Pancreas (tissue), 10 donors: ENCODE measurements around the gene OR51G2. TPM values are rescaled to one million over a fixed set of nuclear protein-coding genes. Genes with fewer than 3 reads are reported as not detected.

ENCODE experiments used
- ATAC-seq, 4 donors: fragments of 200-7000 bp; cut with Tn5 transposase; one replicate each; pipeline versions ENCODE4 v1.8.0 to v1.9.1; 2020; ENCODE audit warnings: mild to moderate bottlenecking in 4 of 4, moderate library complexity in 4 of 4
- DNase-seq, 6 donors: peaks; one replicate each; pipeline ENCODE4 v3.0.0-alpha.2; 2020
- FAIRE-seq: peaks from 2 replicates; lab custom pipeline; 2012; peaks lifted over from hg19 to GRCh38; lab: Jason Lieb, UNC
- H3K27ac ChIP-seq, 4 donors: fragments of 200-600 bp; sonication (generic); 1 replicate in 3 of 4; 2 replicates in 1 of 4; pipeline versions ENCODE4 v1.5.0 to v1.8.0; 2020
- H3K27me3 ChIP-seq, 4 donors: fragments of 200-600 bp; one replicate each; pipeline ENCODE4 v1.8.0; 2021
- H3K36me3 ChIP-seq, 3 donors: fragments of 200-600 bp; sonication (generic) in 1 of 3; one replicate each; pipeline versions ENCODE4 v1.5.0 to v1.8.0; 2020 to 2021
- H3K4me1 ChIP-seq, 3 donors: fragments of 200-600 bp; one replicate each; pipeline ENCODE4 v1.8.0; 2021
- H3K4me3 ChIP-seq, 4 donors: fragments of 200-600 bp; sonication (generic) in 2 of 4; one replicate each; pipeline versions ENCODE4 v1.5.0 to v1.8.0; 2020 to 2021
- H3K9me3 ChIP-seq, 4 donors: fragments of 200-600 bp; one replicate each; pipeline ENCODE4 v1.8.0; 2021
- WGBS, 2 donors: extraction: QIAGEN DNeasy Blood & Tissue Kit; methylation state at CpG; one replicate each; pipeline ENCODE4 v1.1.7; 2013; 5-methylcytosine and 5-hydroxymethylcytosine counted together
- intact Hi-C, 3 donors: fragments of 100-400 bp; cut with DNase I; formaldehyde crosslinking; loops; one replicate each; pipeline versions ENCODE4 v1.11.1 to v1.14.2; 2022
- polyA plus RNA-seq, 2 donors: library from polyadenylated mRNA; stranded (reverse); fragments of 200-250 nt; gene quantifications; one replicate each; pipeline ENCODE4 v1.2.3, GENCODE V29; 2013
- total RNA-seq, 6 donors: library from RNA; stranded (reverse); fragmentation: NEBNext Ultra II Directional in 4 of 6; extraction: Animal tissue kit (Norgen Biotek cat#: 25700) in 4 of 6; gene quantifications; one replicate each; pipeline versions ENCODE4 v1.2.1 to v1.2.4, GENCODE V29; 2021 to 2023
- TF ChIP-seq, protein P1 (sequence below), 4 donors: fragments of 200-600 bp; sonication (generic) in 3 of 4; IDR thresholded peaks; one replicate each; pipeline versions ENCODE4 v1.5.0 to v1.8.0; 2021; ENCODE audit warnings: antibody characterized with exemption in 4 of 4
- donor health status: healthy with polysubstance abuse.
- donor health status: DM: no; HTN: no; CAD: no; lungs with moderate emphysema.
- donor health status: DM: no; HTN: no; CAD: no.
- donor health status: control.
- donor health status: control.
- donor health status: Bipolar disorder and iron deficiency.
- donor health status: DM: yes; HTN: yes; CAD: no.
- donor health status: DM: no; HTN: no; CAD: no.
- donor health status: DM: no; HTN: no; CAD: no.
- donor health status: DM: yes; HTN: yes; CAD: no.

The OR51G2 gene
- total and polyA plus RNA-seq, 8 donors: not detected

DNA sequence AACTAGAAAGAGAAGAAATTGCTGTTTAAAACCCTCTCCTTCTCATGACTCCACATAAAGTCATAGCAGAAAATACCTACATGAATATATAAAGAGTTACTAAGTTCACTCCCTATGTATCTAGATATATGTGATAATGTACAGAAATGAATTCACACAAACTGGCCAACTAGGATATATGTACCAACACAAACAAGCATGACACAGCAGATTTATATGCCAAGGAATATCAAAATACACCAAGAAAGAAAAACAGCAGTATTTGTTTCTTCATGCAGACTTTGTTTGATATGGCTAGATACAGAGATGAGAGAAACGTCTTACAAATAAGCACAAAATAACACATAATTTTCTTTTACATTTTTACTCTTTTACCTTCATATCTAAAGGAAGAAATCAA, 3.2 kb upstream of the OR51G2 start:
- ATAC-seq: no peak
- no peak for FAIRE-seq

DNA sequence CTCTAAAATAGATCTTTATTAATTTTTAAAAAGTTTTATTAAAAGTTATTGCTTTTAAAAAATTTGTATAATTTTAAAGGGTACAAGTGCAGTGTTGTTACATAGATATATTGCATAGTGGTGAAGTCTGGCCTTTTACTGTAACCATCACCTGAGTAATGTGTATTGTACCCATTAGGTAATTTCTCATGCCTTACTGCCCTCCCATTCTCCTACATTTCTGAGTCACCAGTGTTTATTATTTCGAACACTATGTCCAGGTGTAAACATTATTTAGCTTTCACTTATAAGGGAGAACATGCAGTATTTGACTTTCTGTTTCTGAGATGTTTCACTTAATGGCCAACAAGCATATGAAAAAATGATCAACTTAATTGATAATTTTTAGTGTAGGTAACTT, 2.6 kb upstream of the OR51G2 start:
- Histone ChIP-seq H3K36me3 (no peaks in the 10 kb centered on the region), H3K4me3 (no peak overlapping the region), H3K9me3 (no peaks in the 10 kb centered on the region), H3K27ac (no peak overlapping the region), H3K27me3 (no peaks in the 10 kb centered on the region), H3K4me1 (no peaks in the 10 kb centered on the region)
- TF ChIP-seq, protein P1, sequence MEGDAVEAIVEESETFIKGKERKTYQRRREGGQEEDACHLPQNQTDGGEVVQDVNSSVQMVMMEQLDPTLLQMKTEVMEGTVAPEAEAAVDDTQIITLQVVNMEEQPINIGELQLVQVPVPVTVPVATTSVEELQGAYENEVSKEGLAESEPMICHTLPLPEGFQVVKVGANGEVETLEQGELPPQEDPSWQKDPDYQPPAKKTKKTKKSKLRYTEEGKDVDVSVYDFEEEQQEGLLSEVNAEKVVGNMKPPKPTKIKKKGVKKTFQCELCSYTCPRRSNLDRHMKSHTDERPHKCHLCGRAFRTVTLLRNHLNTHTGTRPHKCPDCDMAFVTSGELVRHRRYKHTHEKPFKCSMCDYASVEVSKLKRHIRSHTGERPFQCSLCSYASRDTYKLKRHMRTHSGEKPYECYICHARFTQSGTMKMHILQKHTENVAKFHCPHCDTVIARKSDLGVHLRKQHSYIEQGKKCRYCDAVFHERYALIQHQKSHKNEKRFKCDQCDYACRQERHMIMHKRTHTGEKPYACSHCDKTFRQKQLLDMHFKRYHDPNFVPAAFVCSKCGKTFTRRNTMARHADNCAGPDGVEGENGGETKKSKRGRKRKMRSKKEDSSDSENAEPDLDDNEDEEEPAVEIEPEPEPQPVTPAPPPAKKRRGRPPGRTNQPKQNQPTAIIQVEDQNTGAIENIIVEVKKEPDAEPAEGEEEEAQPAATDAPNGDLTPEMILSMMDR (IDR thresholded peaks at IDR 0.05): no peak
- FAIRE-seq: no peak
- intact Hi-C loops: no loop called here
- DNase-seq: no peak
- WGBS, 2 donors: 61 to 80% methylated on average over 1 of the region's 1 CpG
- no peak for ATAC-seq

More for the DNA sequence above, 3.2 kb upstream of the OR51G2 start:
- TF ChIP-seq, protein P1 (IDR thresholded peaks at IDR 0.05): no peak
- intact Hi-C loops: no loop called here
- no peak for DNase-seq
- Histone ChIP-seq H3K27ac (no peak overlapping the region), H3K9me3 (no peaks in the 10 kb centered on the region), H3K27me3 (no peaks in the 10 kb centered on the region), H3K36me3 (no peaks in the 10 kb centered on the region), H3K4me1 (no peaks in the 10 kb centered on the region), H3K4me3 (no peak overlapping the region)
- WGBS, 2 donors: 27 to 38% methylated on average over 1 of the region's 1 CpG

DNA sequence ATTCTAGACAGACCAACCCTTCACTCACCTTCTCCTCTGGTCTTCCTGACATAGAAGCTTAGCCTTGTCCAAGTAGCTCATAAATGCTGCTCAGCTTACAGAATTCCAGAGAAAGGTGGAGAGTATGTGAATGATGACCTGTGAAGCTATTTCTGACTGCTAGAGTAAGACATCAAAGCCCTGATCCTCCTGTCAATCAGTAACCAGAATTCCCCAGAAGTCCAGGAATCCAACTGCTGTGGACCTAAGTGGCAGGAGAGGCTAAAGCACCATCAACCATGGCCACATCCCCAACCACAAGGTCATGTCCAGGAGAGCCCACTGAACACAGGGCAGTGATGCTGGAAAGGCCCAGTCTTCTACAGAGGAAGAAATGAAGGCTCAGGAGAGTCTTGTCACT, 2.6 kb downstream of the OR51G2 start:
- no peak for FAIRE-seq
- Histone ChIP-seq H3K27me3 (no peaks in the 10 kb centered on the region), H3K27ac (no peak overlapping the region), H3K4me3 (no peak overlapping the region), H3K36me3 (no peaks in the 10 kb centered on the region), H3K9me3 (no peaks in the 10 kb centered on the region), H3K4me1 (no peaks in the 10 kb centered on the region)
- intact Hi-C loops: no loop called here
- ATAC-seq: no peak
- TF ChIP-seq, protein P1 (IDR thresholded peaks at IDR 0.05): no peak
- DNase-seq: no peak

DNA sequence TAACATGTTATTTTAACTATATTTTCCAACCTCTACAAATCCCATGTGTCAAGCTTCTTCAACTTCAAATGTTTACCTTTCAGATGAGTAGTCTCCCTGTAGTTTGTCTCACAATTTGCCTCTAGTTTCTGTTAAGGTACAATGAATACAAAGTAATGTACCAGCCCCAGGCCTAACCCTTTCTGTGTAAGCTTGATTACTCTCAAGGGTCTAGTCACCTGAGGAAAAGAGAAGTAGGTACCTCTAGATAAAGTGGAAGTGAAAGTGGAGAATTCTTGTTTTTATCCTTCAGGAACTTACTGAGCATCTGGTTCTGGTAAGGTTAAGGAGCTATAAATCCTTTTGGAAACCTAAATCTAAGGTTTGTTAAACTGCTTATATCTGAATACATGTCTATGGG, 15.7 kb downstream of the OR51G2 start, which contains the start of gene OR51A7:
OR51A7 (plus strand) TSS at position 300 of the 400 bp plus-strand sequence. CDS start 3,587 bp downstream, outside the sequence.
- H3K36me3 ChIP-seq: no peaks in the 10 kb centered on the region
- ATAC-seq: no peak
- no peaks in the 10 kb centered on the region for H3K27me3 ChIP-seq
- no peaks in the 10 kb centered on the region for H3K9me3 ChIP-seq
- FAIRE-seq: no peak
- no peaks in the 10 kb centered on the region for H3K4me1 ChIP-seq
- H3K27ac ChIP-seq: no peak within 1 kb of the TSS
- TF ChIP-seq, protein P1 (IDR thresholded peaks at IDR 0.05): no peak
- intact Hi-C loops: no loop called here
- no peak within 1 kb of the TSS for H3K4me3 ChIP-seq
- no peak for DNase-seq

DNA sequence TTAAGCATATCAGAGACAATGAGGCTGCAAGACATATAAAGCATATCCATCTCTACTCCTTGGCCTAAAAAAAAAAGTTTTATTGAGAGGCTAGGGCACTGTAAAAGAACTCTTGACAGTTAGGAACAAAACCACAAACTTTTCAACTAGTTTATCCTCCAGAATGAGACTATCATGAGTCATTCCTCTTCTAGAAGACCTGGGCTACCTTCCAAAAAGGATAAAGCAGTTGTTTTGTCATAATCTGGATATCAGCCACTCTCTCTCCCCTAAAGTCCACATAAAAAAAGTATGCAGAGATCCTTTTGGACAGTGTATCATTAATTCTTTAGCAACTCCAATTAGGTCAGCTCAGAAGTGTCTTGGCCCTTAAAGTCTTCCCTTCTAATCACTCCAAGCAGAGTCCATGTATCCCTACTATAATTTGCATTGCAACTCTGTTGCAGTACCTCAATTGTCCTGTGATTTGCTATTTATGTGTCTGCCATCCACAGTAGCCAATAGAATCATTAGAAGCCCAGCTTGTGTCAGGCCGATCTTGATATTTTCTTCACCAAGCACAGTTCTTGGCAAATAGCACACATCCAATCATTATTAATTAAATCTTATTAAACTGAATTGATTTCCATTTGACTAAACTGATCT, 27.0 kb downstream of the OR51G2 start:
- ATAC-seq: peak in 1 of 4 donors; percentile 14

More for the DNA sequence above, 27.0 kb downstream of the OR51G2 start:
- Histone ChIP-seq H3K4me3 (no peak overlapping the region), H3K27ac (no peak overlapping the region), H3K36me3 (no peaks in the 10 kb centered on the region), H3K4me1 (no peaks in the 10 kb centered on the region), H3K9me3 (no peaks in the 10 kb centered on the region), H3K27me3 (no peaks in the 10 kb centered on the region)
- intact Hi-C loops: no loop called here
- WGBS, 2 donors: 81 to 90% methylated on average over 1 of the region's 1 CpG
- DNase-seq (no peak), FAIRE-seq (no peak)
- TF ChIP-seq, protein P1 (IDR thresholded peaks at IDR 0.05): no peak
